ENCODE data around the gene NUBPL. TPM values are rescaled to one million over a fixed set of nuclear protein-coding genes. Genes with fewer than 3 reads are reported as not detected.

NUBPL gene, protein sequence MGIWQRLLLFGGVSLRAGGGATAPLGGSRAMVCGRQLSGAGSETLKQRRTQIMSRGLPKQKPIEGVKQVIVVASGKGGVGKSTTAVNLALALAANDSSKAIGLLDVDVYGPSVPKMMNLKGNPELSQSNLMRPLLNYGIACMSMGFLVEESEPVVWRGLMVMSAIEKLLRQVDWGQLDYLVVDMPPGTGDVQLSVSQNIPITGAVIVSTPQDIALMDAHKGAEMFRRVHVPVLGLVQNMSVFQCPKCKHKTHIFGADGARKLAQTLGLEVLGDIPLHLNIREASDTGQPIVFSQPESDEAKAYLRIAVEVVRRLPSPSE
- total RNA-seq = 10 to 100 TPM in 2 of 4 donors, 1 to 10 TPM in 2; 1.9 to 45.2 (median 11.6) TPM

DNA sequence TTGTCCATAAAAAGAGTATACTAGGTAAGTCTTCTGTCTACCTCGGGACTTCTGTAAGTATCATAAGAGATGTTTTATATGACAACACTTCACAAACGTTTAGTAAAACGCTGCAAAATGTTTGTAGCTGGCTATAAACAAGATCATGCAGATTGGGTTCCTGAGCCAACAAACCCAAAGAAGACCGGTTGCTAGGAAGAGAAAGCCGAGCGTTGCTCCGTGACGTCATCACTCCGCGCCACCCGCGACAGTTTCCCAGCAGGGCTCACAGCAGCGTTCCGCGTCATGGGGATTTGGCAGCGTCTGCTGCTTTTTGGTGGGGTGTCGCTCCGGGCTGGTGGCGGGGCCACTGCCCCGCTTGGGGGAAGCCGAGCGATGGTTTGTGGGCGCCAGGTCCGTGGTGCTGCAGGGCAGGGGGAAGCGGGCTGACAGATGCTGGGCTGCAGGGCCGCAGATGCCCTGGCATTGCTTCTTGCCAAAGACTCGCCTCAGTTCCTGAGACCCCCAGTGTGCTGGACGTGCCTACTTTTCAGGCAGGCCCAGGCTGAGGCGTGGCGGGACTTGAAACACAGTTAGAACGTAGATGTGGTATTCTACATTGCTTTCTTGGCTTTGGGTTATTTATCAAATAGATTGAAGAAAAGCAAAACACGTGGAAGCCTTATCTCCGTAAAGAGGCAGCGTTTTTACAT, at the start of gene NUBPL:
Gene NUBPL, plus strand, starts transcription at position 250 of the 692 bp plus-strand sequence. Its CDS starts 36 bp downstream, at position 286.
- Histone ChIP-seq H3K27me3 (no peaks in the 10 kb centered on the region), H3K9me3 (no peaks in the 10 kb centered on the region), H3K4me1 (peaks cover 0 to 18% (median 4%) of the 10 kb centered on the region in 4 donors), H3K36me3 (no peaks in the 10 kb centered on the region), H3K27ac (peak within 1 kb of the TSS; percentile 82 to 91 (median 88)), H3K4me3 (peak within 1 kb of the TSS; percentile 61 to 89 (median 82))
- peak; percentile 96 for DNase-seq
- TF ChIP-seq POLR2A (IDR thresholded peaks at IDR 0.05) (peak; percentile 66), POLR2AphosphoS5 (IDR thresholded peaks at IDR 0.05) (peak; percentile 86 to 90 (median 86)), EP300 (IDR thresholded peaks at IDR 0.05; ENCODE audit: low read depth) (peak; percentile 8)
- TF ChIP-seq, protein P1, sequence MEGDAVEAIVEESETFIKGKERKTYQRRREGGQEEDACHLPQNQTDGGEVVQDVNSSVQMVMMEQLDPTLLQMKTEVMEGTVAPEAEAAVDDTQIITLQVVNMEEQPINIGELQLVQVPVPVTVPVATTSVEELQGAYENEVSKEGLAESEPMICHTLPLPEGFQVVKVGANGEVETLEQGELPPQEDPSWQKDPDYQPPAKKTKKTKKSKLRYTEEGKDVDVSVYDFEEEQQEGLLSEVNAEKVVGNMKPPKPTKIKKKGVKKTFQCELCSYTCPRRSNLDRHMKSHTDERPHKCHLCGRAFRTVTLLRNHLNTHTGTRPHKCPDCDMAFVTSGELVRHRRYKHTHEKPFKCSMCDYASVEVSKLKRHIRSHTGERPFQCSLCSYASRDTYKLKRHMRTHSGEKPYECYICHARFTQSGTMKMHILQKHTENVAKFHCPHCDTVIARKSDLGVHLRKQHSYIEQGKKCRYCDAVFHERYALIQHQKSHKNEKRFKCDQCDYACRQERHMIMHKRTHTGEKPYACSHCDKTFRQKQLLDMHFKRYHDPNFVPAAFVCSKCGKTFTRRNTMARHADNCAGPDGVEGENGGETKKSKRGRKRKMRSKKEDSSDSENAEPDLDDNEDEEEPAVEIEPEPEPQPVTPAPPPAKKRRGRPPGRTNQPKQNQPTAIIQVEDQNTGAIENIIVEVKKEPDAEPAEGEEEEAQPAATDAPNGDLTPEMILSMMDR (IDR thresholded peaks at IDR 0.05) = no peak
- 0% methylated on average over 12 to 33 of the region's 34 CpGs for WGBS, 2 donors (ENCODE audit: low coverage in 1 of 2)
- intact Hi-C loops (cut with DNase I; ENCODE audit: low total_unique reads) (no loop called here), in situ Hi-C loops (cut with MboI; ENCODE audit: low pct_ligation_motif_present in 1 of 4, low pct_unique_long_range_greater_than_20kb in 1 of 4, low sequenced_read_pairs in 3 of 4) (no loop called here)

DNA sequence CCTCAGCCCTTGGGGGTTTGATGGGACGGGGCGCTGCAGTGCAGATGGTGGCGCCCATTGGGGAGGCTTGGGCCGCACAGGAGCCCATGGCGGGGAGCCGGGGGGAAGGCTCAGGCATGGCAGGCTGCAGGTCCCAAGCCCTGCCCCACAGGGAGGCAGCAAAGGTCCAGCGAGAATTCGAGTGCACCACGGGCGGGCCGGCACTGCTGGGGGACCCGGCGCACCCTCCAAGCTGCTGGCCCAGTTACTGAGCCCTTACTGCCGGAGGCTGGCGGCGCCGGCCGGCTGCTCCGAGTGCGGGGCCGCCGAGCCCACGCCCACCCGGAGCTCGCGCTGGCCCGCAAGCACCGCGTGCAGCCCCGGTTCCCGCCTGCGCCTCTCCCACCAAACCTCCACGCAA, 34.1 kb upstream of the NUBPL start:
- no peaks in the 10 kb centered on the region for H3K36me3 ChIP-seq
- H3K4me3 ChIP-seq = no peak overlapping the region
- intact Hi-C loops (cut with DNase I; ENCODE audit: low total_unique reads) = no loop called here
- in situ Hi-C loops (cut with MboI; ENCODE audit: low pct_ligation_motif_present in 1 of 4, low pct_unique_long_range_greater_than_20kb in 1 of 4, low sequenced_read_pairs in 3 of 4) = no loop called here
- WGBS, 2 donors (ENCODE audit: low coverage in 1 of 2) = 98% methylated on average over 24 of the region's 33 CpGs; no CpG with 5 or more reads in 1 of the 2 donors
- DNase-seq = no peak
- no peaks in the 10 kb centered on the region for H3K4me1 ChIP-seq
- H3K27me3 ChIP-seq = no peaks in the 10 kb centered on the region
- H3K9me3 ChIP-seq = no peaks in the 10 kb centered on the region
- no peak overlapping the region for H3K27ac ChIP-seq
- TF ChIP-seq EP300 (IDR thresholded peaks at IDR 0.05; ENCODE audit: low read depth) (no peak), POLR2A (IDR thresholded peaks at IDR 0.05) (no peak), POLR2AphosphoS5 (IDR thresholded peaks at IDR 0.05) (no peak)
- TF ChIP-seq, protein P1 (IDR thresholded peaks at IDR 0.05) = no peak

DNA sequence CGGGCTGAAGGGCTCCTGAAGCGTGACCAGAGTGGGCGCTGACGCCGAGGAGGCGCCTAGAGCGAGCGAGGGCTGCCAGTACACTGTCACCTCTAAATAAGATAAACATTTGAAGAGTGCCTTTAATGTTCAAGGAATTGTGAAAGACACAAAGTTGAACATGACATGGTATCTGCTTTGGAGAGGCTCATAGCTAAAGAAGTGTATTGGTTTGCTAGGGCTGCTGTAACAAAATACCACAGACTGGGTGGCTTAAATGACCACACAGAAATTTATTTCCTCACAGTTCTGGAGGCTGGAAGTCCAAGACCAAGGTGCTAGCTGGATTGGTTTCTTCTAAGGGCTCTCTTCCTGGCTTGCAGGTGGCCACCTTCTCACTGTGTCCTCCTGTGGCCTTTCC, 33.7 kb upstream of the NUBPL start:
- 90% methylated on average over 2 to 8 of the region's 8 CpGs for WGBS, 2 donors (ENCODE audit: low coverage in 1 of 2)
- Histone ChIP-seq H3K4me1 (no peaks in the 10 kb centered on the region), H3K9me3 (no peaks in the 10 kb centered on the region), H3K4me3 (no peak overlapping the region), H3K27ac (no peak overlapping the region), H3K36me3 (no peaks in the 10 kb centered on the region), H3K27me3 (no peaks in the 10 kb centered on the region)
- intact Hi-C loops (cut with DNase I; ENCODE audit: low total_unique reads) (no loop called here), in situ Hi-C loops (cut with MboI; ENCODE audit: low pct_ligation_motif_present in 1 of 4, low pct_unique_long_range_greater_than_20kb in 1 of 4, low sequenced_read_pairs in 3 of 4) (no loop called here)
- no peak for DNase-seq
- no peak for TF ChIP-seq POLR2A (IDR thresholded peaks at IDR 0.05)
- TF ChIP-seq EP300 (IDR thresholded peaks at IDR 0.05; ENCODE audit: low read depth) = no peak
- TF ChIP-seq POLR2AphosphoS5 (IDR thresholded peaks at IDR 0.05) = no peak
- TF ChIP-seq, protein P1 (IDR thresholded peaks at IDR 0.05) = no peak

DNA sequence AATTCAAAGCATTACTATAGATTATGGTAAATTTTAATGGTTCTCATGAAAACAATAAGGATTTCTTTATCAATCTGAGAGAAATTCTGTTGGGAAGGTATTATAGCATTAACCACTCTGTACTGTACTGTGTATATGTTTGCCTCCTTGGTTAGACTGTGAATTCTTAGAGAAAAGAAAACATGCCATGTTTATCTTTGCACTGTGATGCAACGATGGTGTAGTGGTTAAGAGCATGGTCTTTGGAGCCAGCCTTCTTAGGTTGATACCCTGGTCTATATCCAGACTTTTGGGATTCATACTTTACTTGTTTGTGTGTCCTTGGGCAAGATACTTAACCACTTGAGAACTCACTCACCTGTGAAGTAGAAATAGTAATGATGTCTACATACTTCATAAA, 32.2 kb upstream of the NUBPL start:
- H3K4me3 ChIP-seq = no peak overlapping the region
- H3K36me3 ChIP-seq = no peaks in the 10 kb centered on the region
- no peaks in the 10 kb centered on the region for H3K27me3 ChIP-seq
- WGBS, 2 donors (ENCODE audit: low coverage in 1 of 2) = 20 to 66% methylated on average over 1 of the region's 1 CpG
- TF ChIP-seq POLR2AphosphoS5 (IDR thresholded peaks at IDR 0.05) (no peak), EP300 (IDR thresholded peaks at IDR 0.05; ENCODE audit: low read depth) (no peak), POLR2A (IDR thresholded peaks at IDR 0.05) (no peak)
- TF ChIP-seq, protein P1 (IDR thresholded peaks at IDR 0.05) = no peak
- DNase-seq = no peak
- no peaks in the 10 kb centered on the region for H3K9me3 ChIP-seq
- in situ Hi-C loops (cut with MboI; ENCODE audit: low pct_ligation_motif_present in 1 of 4, low pct_unique_long_range_greater_than_20kb in 1 of 4, low sequenced_read_pairs in 3 of 4) = no loop called here
- intact Hi-C loops (cut with DNase I; ENCODE audit: low total_unique reads) = no loop called here
- no peaks in the 10 kb centered on the region for H3K4me1 ChIP-seq
- H3K27ac ChIP-seq = no peak overlapping the region
